SH-SY5Y (cell line): ENCODE results near the gene KLHL35.

Source experiments
- GATA2 ChIP-seq: IDR thresholded peaks from 2 replicates; pipeline ENCODE4 v1.6.1; 2011; ENCODE audit warnings: mild to moderate bottlenecking, low read depth, low read length
- GATA3 ChIP-seq: IDR thresholded peaks from 2 replicates; pipeline ENCODE4 v1.6.1; 2011; ENCODE audit warnings: low read depth, mild to moderate bottlenecking, low read length, moderate library complexity

GRCh38 chr11:75435571-75435925 is 2.5 kb upstream of the KLHL35 start:
- TF ChIP-seq GATA2: no peak
- no peak for TF ChIP-seq GATA3
